K562 (cell line): ENCODE results near the gene HEMK1. TPM values are rescaled to one million over a fixed set of nuclear protein-coding genes. Genes with fewer than 3 reads are reported as not detected.

ENCODE experiments used
- AFF4 ChIP-seq: sonication (generic); formaldehyde crosslinking; IDR thresholded peaks from 2 replicates; pipeline ENCODE4 v1.8.0; 2023; ENCODE audit warnings: mild to moderate bottlenecking, missing genetic modification reagents
- GABPB1 ChIP-seq: sonication (generic); formaldehyde crosslinking; IDR thresholded peaks from 2 replicates; pipeline ENCODE4 v1.8.0; 2022; ENCODE audit warnings: mild to moderate bottlenecking, missing genetic modification reagents
- NFXL1 ChIP-seq: fragments of 450-650 bp; formaldehyde crosslinking; IDR thresholded peaks from 2 replicates; pipeline ENCODE4 v1.4.0; 2021; ENCODE audit warnings: mild to moderate bottlenecking
- NRF1 ChIP-seq, 2 experiments: fragments of 450-650 bp; IDR thresholded peaks in 1 of 2; conservative IDR thresholded peaks in 1 of 2; 2 replicates each; pipeline ENCODE4 v1.6.1; 2014; ENCODE audit warnings: mild to moderate bottlenecking in 2 of 2
- PTBP1 ChIP-seq: fragments of 200-400 bp; formaldehyde crosslinking; IDR thresholded peaks from 2 replicates; pipeline ENCODE4 v1.6.1; 2017; ENCODE audit warnings: low read depth, low read length
- RERE ChIP-seq: sonication (generic); formaldehyde crosslinking; IDR thresholded peaks from 2 replicates; pipeline ENCODE4 v1.8.0; 2023; ENCODE audit warnings: missing genetic modification reagents, mild to moderate bottlenecking, borderline replicate concordance
- TCF3 ChIP-seq: sonication (generic); formaldehyde crosslinking; IDR thresholded peaks from 2 replicates; pipeline ENCODE4 v1.4.0; 2020; ENCODE audit warnings: mild to moderate bottlenecking, missing genetic modification reagents
- ZBED1 ChIP-seq: IDR thresholded peaks from 2 replicates; pipeline ENCODE4 v1.6.1; 2014
- ZNF511 ChIP-seq: sonication (generic); formaldehyde crosslinking; IDR thresholded peaks from 2 replicates; pipeline ENCODE4 v1.8.0; 2022; ENCODE audit warnings: mild to moderate bottlenecking, missing genetic modification reagents
- ZNF551 ChIP-seq: fragments of 250-450 bp; sonication (Bioruptor Pico); IDR thresholded peaks from 2 replicates; pipeline ENCODE4 v1.5.0; 2021; ENCODE audit warnings: mild to moderate bottlenecking, moderate library complexity
- ZNF592 ChIP-seq: fragments of 450-650 bp; IDR thresholded peaks from 2 replicates; pipeline ENCODE4 v1.6.1; 2017; ENCODE audit warnings: antibody characterized with exemption, mild to moderate bottlenecking
- polyA plus RNA-seq, 8 experiments: library from polyadenylated mRNA; depleted of rRNA in 4 of 8; stranded (reverse) in 5 of 8; unstranded in 3 of 8; fragments of >200 nt; fragmentation: Nextera tagmentation in 2 of 8; fragmentation: Illumina TruSeq in 1 of 8; extraction: Ambion mirVana in 2 of 8; extraction: Trizol in 1 of 8; gene quantifications; 2 replicates each; pipeline versions ENCODE4 v1.2.1 to v1.2.3, GENCODE V29; 2011 to 2014; ENCODE audit warnings: inconsistent platforms in 1 of 8, missing spikeins in 1 of 8
- total RNA-seq, 7 experiments: library from RNA; depleted of rRNA in 6 of 7; stranded (reverse); fragments of >200 nt in 6 of 7; fragmentation: Illumina TruSeq in 2 of 7; extraction: Trizol in 2 of 7; gene quantifications; 2 replicates each; pipeline versions ENCODE4 v1.2.1 to v1.2.3, GENCODE V29; 2011 to 2021; ENCODE audit warnings: low replicate concordance in 1 of 7

Gene HEMK1
- total and polyA plus RNA-seq, 9 of the 15 experiments (the other 6 are each of a cell fraction or from before 2014, with no cell fraction given), result 2.0 to 16.8 (median 11.4) TPM

GRCh38 chr3:50607271-50608091, 38.2 kb downstream of the HEMK1 start (continued):
- no peak for TF ChIP-seq RERE (CRISPR knock-in tag)
- TF ChIP-seq GABPB1 (CRISPR knock-in tag), result peak; percentile 84
- 0 out of 4 replicates have a peak, but pooled peaks of 1 of the 2 experiments have one; percentile 17 for TF ChIP-seq NRF1 (conservative IDR thresholded peaks at IDR 0.05 in 1 of 2, IDR thresholded peaks at IDR 0.05 in 1 of 2)
- TF ChIP-seq NFXL1, result no peak
- TF ChIP-seq ZBED1, result peak; percentile 48; the same call in 1 of the 2 replicates
- TF ChIP-seq ZNF592, result no peak
- no peak for TF ChIP-seq ZNF551 (CRISPR knock-in tag)
- 0 out of 2 replicates have a peak, but pooled peaks have one; percentile 16 for TF ChIP-seq TCF3 (CRISPR knock-in tag)
- no peak for TF ChIP-seq PTBP1
- TF ChIP-seq AFF4 (CRISPR knock-in tag), result no peak
- TF ChIP-seq ZNF511, result no peak
